Aorta (tissue), 5 donors: ENCODE measurements around the gene MAPKBP1. TPM values are rescaled to one million over a fixed set of nuclear protein-coding genes. Genes with fewer than 3 reads are reported as not detected.

Experiments used
- ATAC-seq: fragments of 200-7000 bp; cut with Tn5 transposase; one replicate; pipeline ENCODE4 v1.9.1; 2022; ENCODE audit warnings: moderate library complexity; ENCODE audit not compliant: low FRiP score
- DNase-seq, 2 donors: peaks; one replicate each; pipeline ENCODE4 v3.0.0-alpha.2; 2020
- H3K27ac ChIP-seq, 2 donors: one replicate each; pipeline ENCODE4 v1.5.1; 2013; ENCODE audit warnings: low read length in 2 of 2, mild to moderate bottlenecking in 2 of 2, moderate library complexity in 2 of 2, control low read depth in 1 of 2, inconsistent platforms in 1 of 2, low read depth in 1 of 2
- H3K27me3 ChIP-seq, 2 donors: one replicate each; pipeline ENCODE4 v1.6.1; 2013; ENCODE audit warnings: control low read depth in 1 of 2, low read length in 1 of 2, mild to moderate bottlenecking in 1 of 2, moderate library complexity in 1 of 2; ENCODE audit not compliant: insufficient read depth in 2 of 2, control insufficient read depth in 1 of 2
- H3K36me3 ChIP-seq, 2 donors: one replicate each; pipeline ENCODE4 v1.6.1; 2013; ENCODE audit warnings: control low read depth in 1 of 2, low read length in 1 of 2, mild to moderate bottlenecking in 1 of 2; ENCODE audit not compliant: insufficient read depth in 2 of 2, control insufficient read depth in 1 of 2
- H3K4me1 ChIP-seq, 2 donors: one replicate each; pipeline ENCODE4 v1.6.1; 2013; ENCODE audit warnings: low read length in 2 of 2, control low read depth in 1 of 2, mild to moderate bottlenecking in 1 of 2, moderate library complexity in 1 of 2; ENCODE audit not compliant: insufficient read depth in 2 of 2, control insufficient read depth in 1 of 2
- H3K4me3 ChIP-seq, 2 donors: one replicate each; pipeline ENCODE4 v1.5.1; 2013; ENCODE audit warnings: low read length in 2 of 2, control low read depth in 1 of 2, mild to moderate bottlenecking in 1 of 2
- H3K9me3 ChIP-seq: one replicate; pipeline ENCODE4 v1.6.1; 2013; ENCODE audit warnings: mild to moderate bottlenecking, low read length; ENCODE audit not compliant: control insufficient read depth
- WGBS, 2 donors: extraction: QIAGEN DNeasy Blood & Tissue Kit; methylation state at CpG; one replicate each; pipeline ENCODE4 v1.1.7; 2013; 5-methylcytosine and 5-hydroxymethylcytosine counted together
- intact Hi-C, 2 donors: fragments of 100-400 bp; cut with DNase I; formaldehyde crosslinking; loops; one replicate each; pipeline versions ENCODE4 v1.14.2 to v1.15.0; 2022
- polyA plus RNA-seq, 2 donors: library from polyadenylated mRNA; stranded (reverse); fragments of 200-250 nt; gene quantifications; one replicate each; pipeline ENCODE4 v1.2.3, GENCODE V29; 2013
- total RNA-seq, 2 donors: library from RNA; stranded (reverse); fragmentation: NEBNext Ultra II Directional; extraction: Animal tissue kit (Norgen Biotek cat#: 25700); gene quantifications; one replicate each; pipeline ENCODE4 v1.2.1, GENCODE V29; 2021
- donor health status: healthy with polysubstance abuse.
- donor health status: Bipolar disorder and iron deficiency.
- donor health status: DM: no; HTN: no; CAD: no.
- donor health status: DM: no; HTN: no; CAD: no.
- donor health status: DM: yes; HTN: yes; CAD: no.

Gene MAPKBP1
- total and polyA plus RNA-seq, 4 donors: 13.6 to 44.1 (median 27.6) TPM

GRCh38 chr15:41865490-41866055 lies 91.3 kb downstream of the MAPKBP1 start:
- 87 to 92% methylated on average over 18 of the region's 18 CpGs for WGBS, 2 donors
- Histone ChIP-seq H3K4me1 (no peaks in the 10 kb centered on the region), H3K27ac (no peak overlapping the region), H3K36me3 (no peaks in the 10 kb centered on the region), H3K4me3 (no peak overlapping the region), H3K27me3 (no peaks in the 10 kb centered on the region), H3K9me3 (no peaks in the 10 kb centered on the region)
- intact Hi-C loops: no loop called here
- ATAC-seq (no peak), DNase-seq (no peak)

DNA sequence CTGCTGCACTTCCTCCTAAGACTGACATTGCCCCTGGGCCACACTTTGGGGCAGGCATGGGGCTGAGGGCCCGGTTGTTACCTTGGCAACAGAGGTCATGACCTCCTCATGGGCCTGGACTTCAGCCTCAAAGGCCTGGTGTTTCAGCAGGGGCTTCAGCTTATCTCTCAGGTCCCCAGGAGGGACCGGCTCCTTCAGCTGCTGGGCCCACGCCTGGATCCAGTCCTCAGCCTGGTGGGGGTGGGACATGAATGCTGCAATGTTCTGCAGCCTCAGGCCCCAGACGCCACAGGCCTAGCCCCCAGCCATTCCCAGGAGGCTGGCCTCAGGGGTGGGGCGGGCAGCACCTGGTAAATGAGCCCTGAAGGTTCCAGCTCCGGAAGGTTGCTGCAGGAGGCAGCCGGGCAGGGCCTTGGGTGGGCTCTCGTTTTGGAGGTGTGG lies 92.0 kb downstream of the MAPKBP1 start:
- no peaks in the 10 kb centered on the region for H3K36me3 ChIP-seq
- no peaks in the 10 kb centered on the region for H3K9me3 ChIP-seq
- H3K27ac ChIP-seq: no peak overlapping the region
- H3K4me3 ChIP-seq: no peak overlapping the region
- intact Hi-C loops: no loop called here
- DNase-seq (no peak), ATAC-seq (no peak)
- H3K27me3 ChIP-seq: no peaks in the 10 kb centered on the region
- WGBS, 2 donors: 87% methylated on average over 8 of the region's 8 CpGs
- no peaks in the 10 kb centered on the region for H3K4me1 ChIP-seq

- Histone ChIP-seq H3K36me3 (no peaks in the 10 kb centered on the region), H3K9me3 (no peaks in the 10 kb centered on the region), H3K27ac (no peak overlapping the region), H3K4me3 (no peak overlapping the region), H3K4me1 (no peaks in the 10 kb centered on the region), H3K27me3 (no peaks in the 10 kb centered on the region)
- intact Hi-C loops: no loop called here
- DNase-seq (no peak), ATAC-seq (no peak)
- 89 to 92% methylated on average over 25 of the region's 25 CpGs for WGBS, 2 donors
Observed at GRCh38 chr15:41866872-41867579, 92.7 kb downstream of the MAPKBP1 start.

DNA sequence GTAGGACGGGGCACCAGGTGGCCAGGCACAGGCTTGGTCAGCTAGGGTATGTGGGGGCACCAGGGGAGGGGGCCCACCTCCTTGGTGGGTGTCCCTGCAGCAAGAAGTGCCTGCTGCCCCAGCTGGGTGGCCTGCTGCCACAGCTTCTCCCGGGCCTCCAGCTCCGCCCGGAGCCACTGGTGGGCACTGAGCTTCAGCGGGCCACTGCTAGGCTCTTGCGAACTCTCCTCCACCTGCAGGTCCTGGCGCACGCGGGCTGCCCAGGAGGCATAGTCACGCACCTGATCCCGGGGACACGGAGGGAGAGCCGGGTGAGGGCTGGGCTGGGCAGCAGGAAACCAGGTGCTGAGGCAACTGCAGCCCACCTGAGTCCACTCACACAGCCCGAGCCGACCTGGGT lies 94.0 kb downstream of the MAPKBP1 start:
- 94 to 96% methylated on average over 15 of the region's 15 CpGs for WGBS, 2 donors
- ATAC-seq: no peak
- intact Hi-C loops: no loop called here
- DNase-seq: no peak
- Histone ChIP-seq H3K36me3 (no peaks in the 10 kb centered on the region), H3K27ac (no peak overlapping the region), H3K4me3 (no peak overlapping the region), H3K9me3 (no peaks in the 10 kb centered on the region), H3K4me1 (no peaks in the 10 kb centered on the region), H3K27me3 (no peaks in the 10 kb centered on the region)

- DNase-seq: no peak
- WGBS, 2 donors: 87 to 90% methylated on average over 42 of the region's 42 CpGs
- no peak for ATAC-seq
- H3K9me3 ChIP-seq: no peaks in the 10 kb centered on the region
- intact Hi-C loops: no loop called here
- no peaks in the 10 kb centered on the region for H3K4me1 ChIP-seq
- H3K4me3 ChIP-seq: no peak overlapping the region
- H3K27ac ChIP-seq: no peak overlapping the region
- H3K27me3 ChIP-seq: no peaks in the 10 kb centered on the region
- no peaks in the 10 kb centered on the region for H3K36me3 ChIP-seq
Observed at GRCh38 chr15:41869770-41870688, 95.7 kb downstream of the MAPKBP1 start.

- Histone ChIP-seq H3K27ac (no peak overlapping the region), H3K9me3 (no peaks in the 10 kb centered on the region), H3K27me3 (no peaks in the 10 kb centered on the region), H3K4me1 (no peaks in the 10 kb centered on the region), H3K4me3 (no peak overlapping the region), H3K36me3 (no peaks in the 10 kb centered on the region)
- DNase-seq (no peak), ATAC-seq (no peak)
- 83 to 84% methylated on average over 9 of the region's 9 CpGs for WGBS, 2 donors
- intact Hi-C loops: no loop called here
Observed at GRCh38 chr15:41870689-41871081, 96.4 kb downstream of the MAPKBP1 start.

DNA sequence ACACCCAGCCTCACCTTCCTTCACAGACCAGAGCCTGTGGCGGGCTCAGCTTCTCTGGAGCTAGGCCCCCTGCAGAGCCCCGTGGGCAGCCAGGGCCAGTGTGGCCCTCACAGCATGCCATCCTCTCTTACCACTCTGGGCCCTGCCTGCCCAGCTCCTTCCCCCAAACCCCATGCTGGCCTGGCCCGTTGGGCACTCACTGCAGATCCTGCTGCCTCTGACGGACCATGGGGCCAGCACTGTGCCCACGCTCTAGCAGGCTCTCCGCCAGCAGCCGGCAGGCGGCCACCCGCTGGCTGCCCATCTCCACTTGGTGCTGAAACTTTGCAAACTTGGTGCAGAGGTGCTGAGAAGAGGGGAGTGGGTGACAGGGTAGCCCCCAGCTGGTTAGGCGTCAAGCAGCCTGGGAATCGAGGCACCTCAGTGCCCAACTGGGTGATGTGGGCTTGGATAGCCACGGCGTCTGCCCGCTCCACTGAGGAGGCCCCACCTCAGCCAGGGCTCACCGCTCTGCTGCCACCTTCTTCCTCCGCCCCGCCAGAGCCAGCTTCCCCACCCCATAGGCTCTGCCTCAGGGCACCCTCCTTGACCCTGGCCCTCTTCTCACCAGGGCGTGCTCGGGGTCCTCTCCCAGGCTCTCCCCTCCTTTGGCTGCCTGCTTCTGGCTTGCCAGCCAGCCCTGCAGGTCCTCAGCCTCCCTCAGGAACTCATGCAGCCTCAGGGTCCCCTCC lies 97.1 kb downstream of the MAPKBP1 start:
- Histone ChIP-seq H3K36me3 (no peaks in the 10 kb centered on the region), H3K4me3 (no peak overlapping the region), H3K27me3 (no peaks in the 10 kb centered on the region), H3K9me3 (no peaks in the 10 kb centered on the region), H3K4me1 (no peaks in the 10 kb centered on the region), H3K27ac (no peak overlapping the region)
- DNase-seq (no peak), ATAC-seq (no peak)
- intact Hi-C loops: no loop called here
- 89 to 91% methylated on average over 19 of the region's 19 CpGs for WGBS, 2 donors

GRCh38 chr15:41872166-41872747 lies 98.0 kb downstream of the MAPKBP1 start:
- no peak overlapping the region for H3K4me3 ChIP-seq
- no peak overlapping the region for H3K27ac ChIP-seq
- H3K4me1 ChIP-seq: no peaks in the 10 kb centered on the region
- intact Hi-C loops: no loop called here
- ATAC-seq (no peak), DNase-seq (no peak)
- WGBS, 2 donors: 90 to 91% methylated on average over 9 of the region's 9 CpGs
- H3K9me3 ChIP-seq: no peaks in the 10 kb centered on the region
- H3K36me3 ChIP-seq: no peaks in the 10 kb centered on the region
- no peaks in the 10 kb centered on the region for H3K27me3 ChIP-seq
